Spleen (tissue), 11 donors: ENCODE data around the gene UGP2. TPM values are rescaled to one million over a fixed set of nuclear protein-coding genes. Genes with fewer than 3 reads are reported as not detected.

Experiments used
- DNase-seq: peaks from one replicate; pipeline ENCODE4 v3.0.0-alpha.2; 2020
- H3K27ac ChIP-seq, 8 donors: fragments of 200-600 bp; sonication (generic) in 7 of 8; 1 replicate in 4 of 8; 2 replicates in 4 of 8; pipeline versions ENCODE4 v1.5.0 to v1.8.0; 2016 to 2021; ENCODE audit warnings: inconsistent platforms in 4 of 8, mild to moderate bottlenecking in 4 of 8, moderate library complexity in 1 of 8
- H3K27me3 ChIP-seq, 7 donors: fragments of 200-600 bp; sonication (generic) in 6 of 7; replicated peaks in 1 of 7; 1 replicate in 4 of 7; 2 replicates in 3 of 7; pipeline versions ENCODE4 v1.5.0 to v1.8.0; 2016 to 2021; ENCODE audit warnings: inconsistent platforms in 3 of 7, mild to moderate bottlenecking in 1 of 7
- H3K36me3 ChIP-seq, 6 donors: fragments of 200-600 bp; sonication (generic) in 5 of 6; 1 replicate in 4 of 6; 2 replicates in 2 of 6; pipeline versions ENCODE4 v1.5.0 to v1.8.0; 2016 to 2021; ENCODE audit warnings: inconsistent platforms in 2 of 6
- H3K4me1 ChIP-seq, 6 donors: fragments of 200-600 bp; sonication (generic) in 5 of 6; 1 replicate in 3 of 6; 2 replicates in 3 of 6; pipeline versions ENCODE4 v1.5.0 to v1.8.0; 2016 to 2021; ENCODE audit warnings: inconsistent platforms in 3 of 6
- H3K4me3 ChIP-seq, 8 donors: fragments of 200-600 bp; sonication (generic) in 7 of 8; 1 replicate in 4 of 8; 2 replicates in 4 of 8; pipeline versions ENCODE4 v1.5.0 to v1.8.0; 2016 to 2021; ENCODE audit warnings: inconsistent platforms in 4 of 8, mild to moderate bottlenecking in 4 of 8, moderate library complexity in 2 of 8
- H3K9me3 ChIP-seq, 8 donors: fragments of 200-600 bp; sonication (generic) in 7 of 8; 1 replicate in 4 of 8; 2 replicates in 4 of 8; pipeline versions ENCODE4 v1.5.0 to v1.8.0; 2016 to 2021; ENCODE audit warnings: inconsistent platforms in 4 of 8
- CTCF ChIP-seq, 11 experiments: fragments of 200-600 bp in 7 of 11; fragments of 450-650 bp in 4 of 11; sonication (generic) in 4 of 11; IDR thresholded peaks in 8 of 11; conservative IDR thresholded peaks in 3 of 11; 1 replicate in 7 of 11; 2 replicates in 4 of 11; pipeline versions ENCODE4 v1.4.0 to v1.8.0; 2016 to 2021; ENCODE audit warnings: antibody characterized with exemption in 11 of 11, inconsistent platforms in 4 of 11, mild to moderate bottlenecking in 1 of 11
- POLR2A ChIP-seq, 3 donors: fragments of 450-650 bp; IDR thresholded peaks; one replicate each; pipeline ENCODE4 v1.5.1; 2017; ENCODE audit warnings: antibody characterized with exemption in 3 of 3, mild to moderate bottlenecking in 1 of 3
- POLR2AphosphoS5 ChIP-seq, 3 donors: sonication (generic); formaldehyde crosslinking; IDR thresholded peaks; one replicate each; pipeline ENCODE4 v1.5.1; 2017; ENCODE audit warnings: antibody characterized with exemption in 3 of 3
- WGBS, 5 donors: extraction: QIAGEN DNeasy Blood & Tissue Kit in 3 of 5; methylation state at CpG; one replicate each; pipeline versions ENCODE4 v1.1.5 to v1.1.7; 2013 to 2018; 5-methylcytosine and 5-hydroxymethylcytosine counted together
- intact Hi-C: fragments of 100-400 bp; cut with DNase I; formaldehyde crosslinking; loops from one replicate; pipeline ENCODE4 v1.15.0; 2023; ENCODE audit warnings: low total_unique reads
- polyA plus RNA-seq, 3 donors: library from polyadenylated mRNA; stranded (reverse); fragments of 200-250 nt; gene quantifications; one replicate each; pipeline ENCODE4 v1.2.1, GENCODE V29; 2013
- total RNA-seq, 7 donors: library from RNA; depleted of rRNA in 3 of 7; stranded (reverse); fragments of >200 nt in 3 of 7; fragmentation: NEBNext Ultra II Directional in 4 of 7; extraction: Animal tissue kit (Norgen Biotek cat#: 25700) in 4 of 7; gene quantifications; one replicate each; pipeline versions ENCODE4 v1.1.0 to v1.2.1, GENCODE V29; 2016 to 2021
- donor health status: healthy with polysubstance abuse.
- donor health status: DM: no; HTN: no; CAD: no; lungs with moderate emphysema.
- donor health status: DM: no; HTN: no; CAD: no.
- donor health status: Bipolar disorder and iron deficiency.
- donor health status: healthy.
- donor health status: DM: no; HTN: no; CAD: no.
- donor health status: DM: yes; HTN: yes; CAD: no.

Gene UGP2
- total and polyA plus RNA-seq, 10 donors = 46.3 to 106 (median 76.1) TPM

GRCh38 chr2:63874204-63875130 is 32.8 kb downstream of the UGP2 start:
- intact Hi-C loops = no loop called here
- no peaks in the 10 kb centered on the region for H3K27me3 ChIP-seq
- H3K4me3 ChIP-seq = no peak overlapping the region
- 92 to 97% (median 95%) methylated on average over 5 of the region's 5 CpGs for WGBS, 5 donors
- H3K36me3 ChIP-seq = peaks cover 0 to 81% (median 11%) of the 10 kb centered on the region in 6 donors
- peaks cover 0 to 14% (median 4%) of the 10 kb centered on the region in 6 donors for H3K4me1 ChIP-seq
- no peak for TF ChIP-seq CTCF (IDR thresholded peaks at IDR 0.05 in 8 of 11, conservative IDR thresholded peaks at IDR 0.05 in 3 of 11)
- TF ChIP-seq POLR2A (IDR thresholded peaks at IDR 0.05) = no peak
- no peak for TF ChIP-seq POLR2AphosphoS5 (IDR thresholded peaks at IDR 0.05)
- no peak overlapping the region for H3K27ac ChIP-seq
- no peak for DNase-seq
- peaks cover 0 to 4% (median 0%) of the 10 kb centered on the region in 8 donors for H3K9me3 ChIP-seq

GRCh38 chr2:63875131-63875527 is 33.4 kb downstream of the UGP2 start:
- Histone ChIP-seq H3K9me3 (peaks cover 0 to 4% (median 0%) of the 10 kb centered on the region in 8 donors), H3K36me3 (peaks cover 0 to 80% (median 11%) of the 10 kb centered on the region in 6 donors), H3K4me1 (peaks cover 0 to 14% (median 4%) of the 10 kb centered on the region in 6 donors), H3K27me3 (no peaks in the 10 kb centered on the region), H3K4me3 (no peak overlapping the region), H3K27ac (no peak overlapping the region)
- intact Hi-C loops = no loop called here
- no peak for TF ChIP-seq POLR2AphosphoS5 (IDR thresholded peaks at IDR 0.05)
- TF ChIP-seq CTCF (IDR thresholded peaks at IDR 0.05 in 8 of 11, conservative IDR thresholded peaks at IDR 0.05 in 3 of 11) = no peak
- no peak for TF ChIP-seq POLR2A (IDR thresholded peaks at IDR 0.05)
- no peak for DNase-seq
- 89 to 100% (median 97%) methylated on average over 1 of the region's 1 CpG for WGBS, 5 donors

GRCh38 chr2:63875559-63876245 is 34.0 kb downstream of the UGP2 start:
- no peak overlapping the region for H3K4me3 ChIP-seq
- no peaks in the 10 kb centered on the region for H3K27me3 ChIP-seq
- intact Hi-C loops = no loop called here
- 91 to 97% (median 96%) methylated on average over 3 of the region's 3 CpGs for WGBS, 5 donors
- DNase-seq = no peak
- peaks cover 0 to 4% (median 0%) of the 10 kb centered on the region in 8 donors for H3K9me3 ChIP-seq
- TF ChIP-seq CTCF (IDR thresholded peaks at IDR 0.05 in 8 of 11, conservative IDR thresholded peaks at IDR 0.05 in 3 of 11) (no peak), POLR2A (IDR thresholded peaks at IDR 0.05) (no peak)
- H3K27ac ChIP-seq = no peak overlapping the region
- H3K36me3 ChIP-seq = peaks cover 0 to 84% (median 11%) of the 10 kb centered on the region in 6 donors
- peaks cover 0 to 14% (median 4%) of the 10 kb centered on the region in 6 donors for H3K4me1 ChIP-seq

- intact Hi-C loops = no loop called here
- DNase-seq = no peak
- Histone ChIP-seq H3K9me3 (peaks cover 0 to 4% (median 0%) of the 10 kb centered on the region in 8 donors), H3K27me3 (no peaks in the 10 kb centered on the region), H3K27ac (no peak overlapping the region), H3K36me3 (peaks cover 0 to 83% (median 11%) of the 10 kb centered on the region in 6 donors), H3K4me3 (no peak overlapping the region), H3K4me1 (peaks cover 0 to 14% (median 4%) of the 10 kb centered on the region in 6 donors)
- no peak for TF ChIP-seq POLR2A (IDR thresholded peaks at IDR 0.05)
- TF ChIP-seq POLR2AphosphoS5 (IDR thresholded peaks at IDR 0.05) = no peak
- no peak for TF ChIP-seq CTCF (IDR thresholded peaks at IDR 0.05 in 8 of 11, conservative IDR thresholded peaks at IDR 0.05 in 3 of 11)
- 67 to 78% (median 75%) methylated on average over 5 of the region's 5 CpGs for WGBS, 5 donors
These were observed 34.6 kb downstream of the UGP2 start for GRCh38 chr2:63876311-63876710.
